Measurements from ENCODE around the gene MICU1.
A peak's percentile ranks its signal among the peaks of the same experiment; 100 is the strongest.

Gene MICU1

DNA sequence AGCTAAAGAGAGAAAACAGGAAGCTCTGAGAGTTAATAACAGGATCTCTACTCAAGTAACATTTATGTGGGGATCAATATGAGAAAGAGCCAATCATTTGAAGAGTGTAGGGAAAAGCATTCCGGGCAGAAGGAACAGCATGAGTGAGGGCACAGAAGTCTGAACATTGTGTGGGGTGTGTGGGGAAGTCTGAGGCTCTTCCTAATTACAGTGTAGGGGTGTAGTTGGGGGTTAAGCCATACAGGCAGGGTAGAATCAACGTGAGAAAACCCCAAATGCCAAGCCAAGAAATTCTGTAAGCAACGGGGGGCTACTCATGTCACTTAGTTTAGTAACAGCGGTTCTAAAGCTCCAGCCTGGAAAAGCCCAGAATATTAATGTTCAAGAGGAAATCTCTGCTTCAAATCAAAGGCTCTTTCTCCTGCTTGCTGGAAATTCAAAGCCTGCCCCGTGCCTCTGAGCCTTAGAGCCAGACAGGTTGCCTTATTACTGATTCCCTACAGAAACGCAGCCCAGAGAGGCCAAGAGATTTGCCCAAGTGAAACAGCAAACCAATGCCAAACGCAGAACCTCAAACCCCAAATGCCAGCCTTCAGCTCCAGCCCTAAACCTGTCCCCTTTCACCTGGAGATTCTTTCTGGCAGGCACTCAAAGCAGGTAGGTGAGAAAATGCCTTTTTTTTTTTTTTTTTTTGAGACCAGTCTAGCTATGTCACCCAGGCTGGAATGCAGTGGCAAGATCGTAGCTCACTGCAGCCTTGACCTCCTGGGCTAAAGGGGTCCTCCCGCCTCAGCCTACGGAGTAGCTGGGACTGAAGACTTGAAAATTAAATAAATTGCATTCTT, 307.2 kb downstream of the MICU1 start:
- Mint-ChIP-seq H3K36me3 (no peaks in the 10 kb centered on the region), H3K27me3 (no peaks in the 10 kb centered on the region), H3K4me3 (peak overlapping the region; percentile 86), H3K27ac (peak overlapping the region; percentile 84), H3K9me3 (ENCODE audit: low read depth) (no peaks in the 10 kb centered on the region), H3K4me1 (ENCODE audit: low read depth) (peaks cover 79% of the 10 kb centered on the region)

All from activated naive CD8-positive, alpha-beta T cell (primary cell).